ENCODE results near the gene RAB34. TPM values are rescaled to one million over a fixed set of nuclear protein-coding genes. Genes with fewer than 3 reads are reported as not detected.
"Not testable (repeated sequence)": the region's sequence is repeated elsewhere in the genome, so short reads cannot be mapped to it uniquely, and the experiment has no call there.

The RAB34 gene
- total RNA-seq, 1 donor from 2014 or later: 41.7 TPM

- no peak for DNase-seq (ENCODE audit: low read depth, low spot score)
Measured at GRCh38 chr17:28746611-28747050, 29.0 kb upstream of the RAB34 start.

DNA sequence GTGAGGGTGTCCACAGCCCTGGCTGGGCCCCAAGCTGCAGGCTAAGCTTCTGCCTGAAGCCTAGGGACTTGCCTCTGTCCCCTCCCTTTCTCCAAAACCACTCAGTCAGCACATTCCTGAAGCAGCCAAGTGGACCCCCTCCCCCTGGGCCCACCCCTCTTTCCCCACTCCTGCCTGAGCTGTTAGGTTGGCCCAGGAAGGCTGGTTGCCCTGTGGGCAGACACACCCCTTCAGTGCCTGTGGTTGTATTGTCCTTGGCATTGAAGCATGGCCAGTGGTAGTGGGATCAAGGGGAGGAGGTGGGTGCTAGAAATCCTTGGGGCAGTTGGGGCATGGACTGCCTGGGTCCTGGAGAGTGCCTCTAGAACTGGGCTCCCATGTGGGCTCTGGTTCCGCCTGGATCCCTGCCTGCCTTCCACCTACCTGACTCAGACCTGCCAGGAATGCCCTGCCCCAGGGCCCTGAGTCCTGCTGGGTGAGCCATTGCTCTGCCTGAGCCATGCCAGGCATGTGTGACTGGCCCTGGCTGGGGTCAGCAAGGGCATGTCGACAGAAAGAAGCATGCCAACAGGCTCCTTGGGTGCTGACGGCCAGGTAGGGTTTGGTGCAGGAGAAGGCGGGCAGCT lies 28.2 kb upstream of the RAB34 start:
- no peak for DNase-seq (ENCODE audit: low read depth, low spot score)

- no peak for DNase-seq (ENCODE audit: low read depth, low spot score)
Measured at GRCh38 chr17:28744972-28745785, 27.5 kb upstream of the RAB34 start.

- no peak for DNase-seq (ENCODE audit: low read depth, low spot score)
Measured at GRCh38 chr17:28744104-28744971, 26.7 kb upstream of the RAB34 start.

DNA sequence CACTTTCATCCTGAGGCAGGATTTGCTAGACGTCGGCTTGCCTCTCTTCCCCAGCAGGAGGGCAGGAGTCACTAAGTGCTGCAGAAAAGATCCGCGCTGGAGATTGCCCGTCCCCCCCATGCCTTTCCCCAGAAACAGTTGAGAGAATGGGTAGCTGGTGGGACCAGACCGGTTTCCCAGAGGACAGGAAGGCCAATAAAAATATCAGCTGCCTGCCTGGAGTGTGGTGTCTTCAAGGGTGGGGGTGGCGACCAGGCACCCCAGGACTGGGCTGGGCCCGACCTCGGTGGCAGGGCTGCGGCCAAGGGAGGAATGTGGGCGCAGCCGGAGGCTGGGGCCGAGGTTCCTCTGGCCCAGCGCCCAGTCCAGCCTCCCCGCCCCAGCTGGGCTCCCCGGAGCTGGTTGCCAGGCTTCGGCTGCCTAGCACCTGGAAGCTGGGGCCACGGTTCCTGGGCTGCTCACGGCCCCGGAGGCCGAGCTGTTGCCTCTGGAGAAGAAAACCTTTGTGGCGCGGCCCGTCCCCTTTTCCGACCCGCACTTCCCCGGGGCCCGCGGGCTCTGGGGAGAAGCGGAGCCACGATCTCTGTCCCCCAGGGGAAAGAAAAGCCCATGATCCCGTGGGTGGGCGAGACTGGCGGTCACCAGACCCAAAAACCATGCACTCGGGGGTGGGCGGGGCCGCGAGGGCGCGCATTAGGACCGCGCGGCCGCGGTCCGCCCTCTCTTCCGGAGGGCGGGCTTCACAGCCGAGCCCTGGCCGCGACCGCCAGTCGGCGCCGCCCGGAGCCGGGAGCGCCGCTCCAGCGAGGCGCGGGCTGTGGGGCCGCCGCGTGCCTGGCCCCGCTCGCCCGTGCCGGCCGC lies 25.8 kb upstream of the RAB34 start, which contains the start of gene TRAF4:
TRAF4 (plus strand) TSS at position 769 of the 861 bp plus-strand sequence. CDS start 102 bp downstream, outside the sequence.
- DNase-seq (ENCODE audit: low read depth, low spot score): no peak

- DNase-seq (ENCODE audit: low read depth, low spot score): no peak
Measured at GRCh38 chr17:28741358-28742349, 24.0 kb upstream of the RAB34 start.

- DNase-seq (ENCODE audit: low read depth, low spot score): no peak
Measured at GRCh38 chr17:28740406-28741357, 23.0 kb upstream of the RAB34 start.

DNA sequence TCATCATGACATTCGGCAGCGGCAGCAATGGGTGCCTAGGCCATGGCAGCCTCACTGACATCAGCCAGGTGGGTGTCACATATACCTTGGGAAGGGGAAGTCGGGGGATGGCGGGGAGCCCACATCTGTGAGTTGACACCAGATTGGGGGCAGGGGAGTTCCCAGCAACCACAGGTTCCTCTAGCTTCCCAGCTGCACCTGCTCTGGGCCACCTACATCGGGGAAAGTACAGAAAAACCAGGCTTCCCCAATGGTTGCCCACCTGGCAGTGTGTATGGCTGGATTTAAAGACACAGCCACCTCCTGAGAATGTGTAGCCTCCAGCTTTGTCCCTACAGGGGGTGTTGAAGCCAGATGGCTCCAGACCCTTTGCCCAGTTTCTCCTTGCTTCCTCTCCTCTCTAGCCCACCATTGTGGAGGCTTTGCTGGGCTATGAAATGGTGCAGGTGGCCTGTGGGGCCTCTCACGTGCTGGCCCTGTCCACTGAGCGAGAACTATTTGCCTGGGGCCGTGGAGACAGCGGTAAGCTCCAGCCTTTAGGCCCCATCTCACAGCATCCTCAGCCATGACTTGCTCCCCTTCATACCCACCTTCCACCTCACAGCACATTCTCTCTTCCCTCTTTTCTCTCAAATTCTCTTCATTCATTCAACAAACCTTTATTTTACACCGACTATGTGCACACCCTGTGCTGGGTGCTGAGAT lies 21.2 kb upstream of the RAB34 start:
- no peak for DNase-seq (ENCODE audit: low read depth, low spot score)

GRCh38 chr17:28737770-28738679 lies 20.4 kb upstream of the RAB34 start:
- DNase-seq (ENCODE audit: low read depth, low spot score): no peak

DNA sequence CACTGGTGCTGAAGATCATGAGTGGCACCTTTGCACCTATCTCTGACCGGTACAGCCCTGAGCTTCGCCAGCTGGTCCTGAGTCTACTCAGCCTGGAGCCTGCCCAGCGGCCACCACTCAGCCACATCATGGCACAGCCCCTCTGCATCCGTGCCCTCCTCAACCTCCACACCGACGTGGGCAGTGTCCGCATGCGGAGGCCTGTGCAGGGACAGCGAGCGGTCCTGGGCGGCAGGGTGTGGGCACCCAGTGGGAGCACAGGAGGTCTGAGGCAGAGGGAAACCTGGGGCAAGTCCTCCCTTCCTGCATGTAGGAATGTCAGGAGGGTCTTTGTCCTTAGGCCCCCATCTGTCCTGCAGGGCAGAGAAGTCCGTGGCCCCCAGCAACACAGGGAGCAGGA lies 19.6 kb upstream of the RAB34 start:
- DNase-seq (ENCODE audit: low read depth, low spot score): no peak

GRCh38 chr17:28735913-28736769 lies 18.5 kb upstream of the RAB34 start:
- not testable (repeated sequence) for DNase-seq (ENCODE audit: low read depth, low spot score)

GRCh38 chr17:28735242-28735722 lies 17.6 kb upstream of the RAB34 start:
- no peak for DNase-seq (ENCODE audit: low read depth, low spot score)

- no peak for DNase-seq (ENCODE audit: low read depth, low spot score)
Measured at GRCh38 chr17:28734712-28735241, 17.1 kb upstream of the RAB34 start.

GRCh38 chr17:28733346-28733745 lies 15.7 kb upstream of the RAB34 start:
- no peak for DNase-seq (ENCODE audit: low read depth, low spot score)

DNA sequence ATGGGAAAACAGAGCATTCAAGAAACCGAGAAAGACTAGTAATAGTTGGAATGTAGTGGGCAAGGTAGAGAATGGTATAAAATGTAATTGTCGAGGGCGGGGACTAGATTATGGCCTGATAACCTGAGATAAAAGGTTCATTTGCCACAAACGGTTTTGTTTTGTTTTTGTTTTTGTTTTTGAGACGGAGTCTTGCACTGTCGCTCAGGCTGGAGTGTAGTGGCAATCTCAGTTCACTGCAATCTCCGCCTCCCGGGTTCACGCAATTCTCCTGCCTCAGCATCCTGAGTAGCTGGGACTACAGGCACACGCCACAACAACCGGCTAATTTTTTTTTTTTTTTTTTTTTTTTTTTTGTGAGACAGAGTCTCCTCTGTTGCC lies 12.3 kb upstream of the RAB34 start:
- no peak for DNase-seq (ENCODE audit: low read depth, low spot score)

Measured in pulmonary artery endothelial cell (primary cell).